ENCODE data around the gene CCDC13. TPM values are rescaled to one million over a fixed set of nuclear protein-coding genes. Genes with fewer than 3 reads are reported as not detected.

Gene CCDC13
- total RNA-seq, 2 experiments from 2014 or later = 0.38 TPM; not detected in 1

- DNase-seq = peak in 4 of 14 experiments; percentile 10 to 41 (median 30)
- H3K27ac ChIP-seq (ENCODE audit: low read depth in 1 of 2, low read length in 2 of 2) = no peak overlapping the region
- H3K27ac Mint-ChIP-seq = no peak overlapping the region
- peaks cover 49% of the 10 kb centered on the region for H3K4me1 ChIP-seq (ENCODE audit: insufficient read depth, low read length)
- no peaks in the 10 kb centered on the region for H3K36me3 ChIP-seq (ENCODE audit: insufficient read depth, low read length)
- no peak overlapping the region for H3K4me3 Mint-ChIP-seq
- no peak for ATAC-seq (ENCODE audit: poor library complexity)
- POLR2A ChIA-PET = no interaction called here
- H3K27me3 Mint-ChIP-seq = no peaks in the 10 kb centered on the region
- no peaks in the 10 kb centered on the region for H3K9me3 ChIP-seq (ENCODE audit: control insufficient read depth in 1 of 2, insufficient read depth in 1 of 2, low read length in 2 of 2)
- CTCF ChIA-PET = no interaction called here
- H3K27me3 ChIP-seq (ENCODE audit: control insufficient read depth in 1 of 2, insufficient read depth in 2 of 2, low read length in 2 of 2) = no peaks in the 10 kb centered on the region
- no peaks in the 10 kb centered on the region for H3K9me3 Mint-ChIP-seq
- peak; percentile 21 for TF ChIP-seq CTCF (IDR thresholded peaks at IDR 0.05)
- intact Hi-C loops (cut with DNase I, micrococcal nuclease) = loop anchor here in 1 of 2 experiments (5.0 kb wide), 3 partner anchors 167 to 502 kb away; partner anchors contain the start of genes SEC22C and VIPR1
- no peak overlapping the region for H3K4me3 ChIP-seq (ENCODE audit: low read length)
- H3K36me3 Mint-ChIP-seq (ENCODE audit: low read depth) = no peaks in the 10 kb centered on the region
- H3K4me1 Mint-ChIP-seq (ENCODE audit: low read depth) = peaks cover 44% of the 10 kb centered on the region
Measured at GRCh38 chr3:42749753-42750231, 23.3 kb downstream of the CCDC13 start.

GRCh38 chr3:42749025-42749752, 23.9 kb downstream of the CCDC13 start:
- H3K4me1 Mint-ChIP-seq (ENCODE audit: low read depth) = peaks cover 50% of the 10 kb centered on the region
- H3K27ac Mint-ChIP-seq = peak overlapping the region; percentile 66
- Histone ChIP-seq H3K9me3 (ENCODE audit: control insufficient read depth in 1 of 2, insufficient read depth in 1 of 2, low read length in 2 of 2) (no peaks in the 10 kb centered on the region), H3K36me3 (ENCODE audit: insufficient read depth, low read length) (no peaks in the 10 kb centered on the region), H3K4me3 (ENCODE audit: low read length) (no peak overlapping the region), H3K27me3 (ENCODE audit: control insufficient read depth in 1 of 2, insufficient read depth in 2 of 2, low read length in 2 of 2) (no peaks in the 10 kb centered on the region), H3K27ac (ENCODE audit: low read depth in 1 of 2, low read length in 2 of 2) (no peak overlapping the region), H3K4me1 (ENCODE audit: insufficient read depth, low read length) (peaks cover 55% of the 10 kb centered on the region)
- ATAC-seq (ENCODE audit: poor library complexity) (no peak), DNase-seq (no peak)
- ChIA-PET CTCF (no interaction called here), POLR2A (no interaction called here)
- no peak for TF ChIP-seq CTCF (IDR thresholded peaks at IDR 0.05)
- no peaks in the 10 kb centered on the region for H3K9me3 Mint-ChIP-seq
- intact Hi-C loops (cut with DNase I, micrococcal nuclease) = loop anchor here in 1 of 2 experiments (5.0 kb wide), 1 partner anchor 167 kb away; the partner anchor contains the start of gene SEC22C
- H3K27me3 Mint-ChIP-seq = no peaks in the 10 kb centered on the region
- no peaks in the 10 kb centered on the region for H3K36me3 Mint-ChIP-seq (ENCODE audit: low read depth)
- H3K4me3 Mint-ChIP-seq = no peak overlapping the region

- Mint-ChIP-seq H3K4me1 (ENCODE audit: low read depth) (peaks cover 57% of the 10 kb centered on the region), H3K27ac (peak overlapping the region; percentile 88), H3K4me3 (peak overlapping the region; percentile 49), H3K36me3 (ENCODE audit: low read depth) (no peaks in the 10 kb centered on the region), H3K27me3 (no peaks in the 10 kb centered on the region), H3K9me3 (no peaks in the 10 kb centered on the region)
- ChIA-PET POLR2A (interaction anchor here (0.6 to 1.4 kb wide), 5 partner anchors 8 to 800 kb away, joined by 3 to 5 read pairs (median 4); partner anchors contain the start of gene VIPR1), CTCF (no interaction called here)
- Histone ChIP-seq H3K27ac (ENCODE audit: low read depth in 1 of 2, low read length in 2 of 2) (peak overlapping the region in 1 of 2 donors; percentile 54), H3K4me1 (ENCODE audit: insufficient read depth, low read length) (peaks cover 57% of the 10 kb centered on the region), H3K4me3 (ENCODE audit: low read length) (no peak overlapping the region), H3K27me3 (ENCODE audit: control insufficient read depth in 1 of 2, insufficient read depth in 2 of 2, low read length in 2 of 2) (no peaks in the 10 kb centered on the region), H3K36me3 (ENCODE audit: insufficient read depth, low read length) (no peaks in the 10 kb centered on the region), H3K9me3 (ENCODE audit: control insufficient read depth in 1 of 2, insufficient read depth in 1 of 2, low read length in 2 of 2) (no peaks in the 10 kb centered on the region)
- DNase-seq (peak; percentile 22 to 71 (median 42)), ATAC-seq (ENCODE audit: poor library complexity) (peak; percentile 91)
- intact Hi-C loops (cut with DNase I, micrococcal nuclease) = loop anchor here in 1 of 2 experiments (5.0 kb wide), 1 partner anchor 165 kb away; the partner anchor contains the start of gene SEC22C
- no peak for TF ChIP-seq CTCF (IDR thresholded peaks at IDR 0.05)
Measured at GRCh38 chr3:42747581-42747980, 25.5 kb downstream of the CCDC13 start.

Measured in CD4-positive, alpha-beta T cell (primary cell).